GM19351 (cell line): Measurements from ENCODE around the gene RPS6KB2.

Experiments used
- ATAC-seq: cut with Tn5 transposase; IDR thresholded peaks from one replicate; pipeline ENCODE4 v1.9.1; 2021; ENCODE audit warnings: mild to moderate bottlenecking, moderate library complexity; ENCODE audit not compliant: unreplicated experiment

The RPS6KB2 gene

DNA sequence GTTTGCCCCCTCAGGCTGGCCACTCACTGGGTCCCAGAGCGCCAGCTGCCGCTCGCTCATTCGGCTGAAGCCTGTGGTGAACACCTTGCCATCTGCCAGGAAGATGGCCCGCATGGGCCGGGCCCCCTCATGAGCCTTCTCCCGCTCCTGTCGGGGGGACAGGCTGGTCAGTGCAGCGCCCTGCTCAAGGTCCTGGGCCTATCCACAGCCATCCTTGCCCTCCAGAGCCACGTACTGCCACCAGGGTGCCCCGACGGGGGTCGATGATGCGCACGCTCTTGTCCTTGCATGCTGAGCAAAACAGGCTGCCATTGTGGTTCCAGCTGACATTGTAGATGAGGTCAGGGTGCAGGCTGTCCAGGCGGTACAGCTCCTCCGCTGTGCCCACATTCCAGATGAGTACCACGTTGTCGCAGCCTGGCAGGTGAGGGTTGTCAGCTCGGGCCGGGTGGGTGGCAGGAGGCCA lies 12.8 kb downstream of the RPS6KB2 start:
- ATAC-seq: no peak

DNA sequence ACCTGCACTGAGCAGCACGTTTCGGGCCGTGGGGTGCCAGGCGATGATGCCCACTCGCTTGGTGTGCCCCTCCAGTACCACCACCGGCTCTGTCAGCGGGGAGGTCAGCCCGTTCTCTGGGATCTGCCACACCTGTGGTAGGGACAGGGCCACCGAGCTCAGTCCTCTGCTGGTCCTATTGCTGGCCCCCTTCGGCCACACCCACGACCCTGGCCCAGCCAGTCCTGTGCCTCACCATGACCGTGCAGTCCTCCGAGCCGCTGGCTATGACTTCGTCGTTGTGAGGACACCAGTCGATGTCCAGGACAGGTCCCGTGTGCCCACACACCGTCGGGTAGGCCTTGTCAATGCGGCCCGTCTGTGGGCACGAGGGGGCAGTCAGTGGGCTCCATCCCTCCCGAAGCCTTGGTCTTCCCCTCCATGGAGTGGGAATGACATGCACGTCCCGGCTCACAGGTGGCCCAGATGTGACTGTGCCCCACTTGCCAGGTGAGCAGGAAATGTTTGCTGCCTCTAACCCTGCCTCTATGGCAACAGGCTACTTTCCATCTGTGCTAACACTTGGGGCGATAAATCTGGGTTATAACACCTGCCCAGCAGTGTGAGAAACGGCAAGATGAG lies 13.5 kb downstream of the RPS6KB2 start:
- no peak for ATAC-seq

DNA sequence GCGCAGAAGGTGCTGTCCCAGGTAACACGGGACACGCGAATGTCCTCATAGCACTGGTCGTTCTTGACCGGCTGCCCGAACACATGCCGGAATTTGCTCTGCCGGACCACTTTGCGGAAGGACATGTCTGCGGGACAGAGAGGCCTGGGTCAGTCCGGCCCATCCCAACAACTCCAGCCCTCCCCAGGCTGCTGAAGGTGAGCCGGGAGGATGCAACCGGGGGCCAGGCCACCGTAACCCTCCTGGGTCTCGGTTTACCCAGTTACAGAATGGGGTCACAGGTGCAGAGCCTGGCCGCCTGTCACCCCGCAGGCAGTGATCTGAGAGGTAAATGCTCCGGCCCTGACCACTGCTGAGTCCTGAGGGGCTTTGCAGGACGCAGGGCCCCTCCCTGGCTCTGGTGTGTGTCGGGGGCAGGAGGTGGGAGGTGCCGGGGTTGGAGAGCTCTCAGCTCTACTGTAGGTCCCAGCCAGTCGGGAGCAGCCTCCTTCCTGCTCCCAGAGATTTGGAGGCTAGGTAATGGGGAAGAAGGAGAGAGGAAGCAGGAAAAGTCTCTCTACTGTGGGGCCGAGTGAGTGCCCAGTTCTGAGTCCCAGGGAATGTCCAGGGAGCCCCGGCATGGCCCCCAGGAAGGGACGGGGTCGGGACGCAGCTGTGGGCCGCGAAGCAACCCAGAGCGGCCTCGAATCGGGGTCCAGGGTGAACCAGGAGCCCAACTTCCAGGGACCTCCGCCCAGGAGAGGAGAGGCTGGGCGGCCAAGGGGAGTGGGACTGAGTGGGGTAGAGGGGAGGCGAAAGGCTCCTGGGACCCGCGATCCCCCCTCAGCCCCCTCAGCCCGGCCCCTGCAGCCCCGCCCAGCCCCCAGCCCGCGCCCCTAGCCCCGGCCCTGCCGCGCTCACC lies 14.5 kb downstream of the RPS6KB2 start:
- ATAC-seq: no peak

DNA sequence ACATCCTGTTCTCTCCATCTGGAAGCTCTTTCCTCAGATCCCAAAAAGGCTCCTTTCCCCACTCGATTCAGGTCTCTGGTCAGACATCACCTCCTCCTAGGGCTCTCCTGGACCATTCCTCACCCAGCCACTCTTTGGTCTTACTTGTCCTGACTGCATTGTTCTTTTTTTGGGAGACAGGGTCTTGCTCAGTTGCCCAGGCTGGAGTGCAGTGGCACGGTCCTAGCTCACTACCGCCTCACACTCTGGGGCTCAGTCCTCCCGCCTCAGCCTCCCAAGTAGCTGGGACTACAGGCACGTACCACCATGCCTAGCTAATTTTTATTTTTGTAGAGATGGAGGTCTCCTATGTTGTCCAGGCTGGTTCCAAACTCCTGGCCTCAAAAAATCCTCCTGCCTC lies 17.2 kb downstream of the RPS6KB2 start:
- no peak for ATAC-seq

DNA sequence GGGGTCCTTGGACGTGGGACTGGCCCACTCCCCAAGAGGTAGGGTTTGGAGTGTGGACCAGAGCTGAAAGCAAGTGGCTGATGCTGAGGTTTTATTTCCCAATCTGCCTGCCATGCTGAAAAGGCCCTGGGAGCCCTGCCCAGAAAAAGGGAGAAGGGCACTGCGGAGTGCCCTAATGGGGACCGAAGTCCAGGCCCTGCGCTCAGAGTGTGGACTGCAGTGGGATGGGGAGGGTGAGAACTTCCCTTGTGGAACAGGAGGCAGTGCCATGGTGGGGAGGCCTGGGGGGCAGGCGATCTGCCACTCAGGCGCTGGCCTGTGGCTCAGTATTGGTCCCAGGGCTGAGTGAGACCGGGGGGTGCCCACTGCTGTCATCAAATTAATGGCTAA lies 19.9 kb downstream of the RPS6KB2 start:
- ATAC-seq: no peak

GRCh38 chr11:67449116-67449844 lies 21.0 kb downstream of the RPS6KB2 start:
- no peak for ATAC-seq

GRCh38 chr11:67450796-67451657 lies 22.7 kb downstream of the RPS6KB2 start:
- no peak for ATAC-seq

DNA sequence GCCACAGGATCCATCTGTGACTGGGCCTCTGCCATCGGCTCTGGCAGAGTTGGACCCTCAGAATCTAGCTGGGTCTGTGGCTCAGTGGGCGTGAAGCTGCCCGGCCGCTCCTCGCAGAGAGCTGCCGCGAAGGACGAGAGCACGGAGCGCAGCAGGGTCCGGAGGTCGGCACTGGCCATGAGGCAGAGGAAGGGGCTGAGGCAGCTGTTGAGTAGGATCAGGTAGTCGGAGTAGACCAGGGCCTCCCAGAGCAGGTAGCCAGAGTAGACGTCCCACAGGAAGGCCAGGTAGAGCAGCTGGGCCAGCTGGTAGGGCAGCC lies 23.3 kb downstream of the RPS6KB2 start:
- ATAC-seq: no peak

GRCh38 chr11:67452141-67452952 lies 24.1 kb downstream of the RPS6KB2 start, which contains the start of gene GPR152:
GPR152 (minus strand) TSS chr11:67452729; CDS start chr11:67452724, 5 bp downstream.
- no peak for ATAC-seq

DNA sequence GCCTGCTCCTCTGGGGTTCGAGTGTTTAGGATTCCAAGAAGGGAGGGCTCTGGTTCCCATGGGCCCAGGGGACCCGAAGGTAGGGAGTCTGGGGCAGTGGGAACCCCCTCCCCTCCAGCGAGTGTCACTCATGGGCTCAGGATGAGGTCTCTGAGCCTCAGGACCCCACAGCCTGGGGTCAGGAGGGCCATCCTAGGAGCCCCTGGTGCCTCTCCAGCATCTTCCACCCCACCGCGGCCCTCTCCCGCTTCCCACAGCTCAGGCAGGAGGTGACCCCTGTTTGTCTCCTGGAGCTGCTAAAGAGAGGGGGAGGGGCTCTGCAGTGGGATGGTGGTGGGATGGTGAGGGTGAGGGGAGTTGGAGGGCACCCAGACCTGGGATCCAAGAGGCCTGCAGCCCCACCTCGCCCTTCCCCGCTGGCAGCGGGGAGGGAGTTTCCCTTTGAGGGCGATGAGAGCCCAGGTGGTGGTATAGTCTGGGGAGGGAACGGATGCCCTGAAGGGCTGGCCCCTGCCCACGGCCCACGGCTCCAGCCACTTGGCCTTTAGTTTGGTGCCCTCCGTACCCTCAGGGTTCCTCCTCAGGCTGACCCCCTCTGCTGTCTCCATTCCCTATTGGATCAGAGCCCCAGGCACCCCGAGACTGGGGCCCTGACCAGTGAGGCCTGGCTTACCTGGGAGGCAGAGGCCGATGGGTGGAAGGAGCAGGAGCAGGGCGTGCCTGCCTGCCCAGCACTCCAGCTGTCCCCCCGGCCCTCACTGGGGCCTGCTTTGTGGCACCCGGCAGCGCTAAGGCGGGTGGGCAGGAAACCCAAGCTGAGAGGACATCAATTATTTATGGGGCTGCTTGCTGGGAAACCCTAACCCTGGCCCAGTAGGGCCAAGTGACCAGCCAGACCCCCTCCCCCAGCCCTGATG lies 25.8 kb downstream of the RPS6KB2 start:
- ATAC-seq: no peak

GRCh38 chr11:67455054-67455453 lies 26.8 kb downstream of the RPS6KB2 start, which contains the start of gene CABP4:
CABP4 (plus strand) TSS chr11:67455354; CDS start chr11:67455424, 70 bp downstream.
- ATAC-seq: no peak

GRCh38 chr11:67456068-67456705 lies 27.9 kb downstream of the RPS6KB2 start:
- ATAC-seq: no peak

GRCh38 chr11:67457453-67457852 lies 29.2 kb downstream of the RPS6KB2 start:
- no peak for ATAC-seq

GRCh38 chr11:67458266-67458665 lies 30.0 kb downstream of the RPS6KB2 start:
- ATAC-seq: no peak

GRCh38 chr11:67463186-67463585 lies 34.9 kb downstream of the RPS6KB2 start:
- ATAC-seq: no peak

DNA sequence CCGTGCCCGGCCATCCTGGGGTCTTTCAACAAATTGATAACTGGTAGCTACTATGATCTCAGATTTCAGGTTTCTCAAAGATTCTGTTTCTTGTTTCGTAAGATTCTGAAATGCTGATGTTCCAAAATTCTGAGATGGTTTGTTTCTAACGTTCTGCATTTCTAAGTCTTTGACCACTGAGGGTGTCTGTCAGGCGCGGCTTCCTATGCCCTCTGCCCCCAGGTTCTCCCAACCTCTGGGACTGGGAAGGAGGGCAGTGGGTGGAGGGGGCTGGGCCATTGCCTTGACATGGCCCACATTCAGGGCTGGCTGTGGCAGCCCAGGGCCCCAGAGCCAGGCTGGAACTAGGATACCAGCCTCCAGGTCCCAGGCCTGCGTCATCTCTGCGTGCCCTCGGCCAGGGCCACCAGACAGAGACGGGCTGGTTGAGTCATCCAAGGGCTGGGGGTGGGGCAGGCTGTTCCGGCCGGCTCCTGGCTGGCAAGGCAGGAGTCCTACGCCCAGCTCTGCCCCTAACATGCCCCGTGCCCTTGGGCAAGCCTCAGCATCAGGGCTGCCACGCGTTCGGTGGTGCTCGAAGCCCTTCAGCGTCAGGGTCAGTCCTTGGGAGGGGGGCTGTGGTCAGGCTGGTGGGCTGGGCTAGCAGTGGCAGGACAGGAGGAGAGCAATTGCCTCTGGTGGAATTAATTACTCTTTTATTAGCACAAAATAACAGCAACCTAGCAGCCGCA lies 35.6 kb downstream of the RPS6KB2 start:
- ATAC-seq: no peak

DNA sequence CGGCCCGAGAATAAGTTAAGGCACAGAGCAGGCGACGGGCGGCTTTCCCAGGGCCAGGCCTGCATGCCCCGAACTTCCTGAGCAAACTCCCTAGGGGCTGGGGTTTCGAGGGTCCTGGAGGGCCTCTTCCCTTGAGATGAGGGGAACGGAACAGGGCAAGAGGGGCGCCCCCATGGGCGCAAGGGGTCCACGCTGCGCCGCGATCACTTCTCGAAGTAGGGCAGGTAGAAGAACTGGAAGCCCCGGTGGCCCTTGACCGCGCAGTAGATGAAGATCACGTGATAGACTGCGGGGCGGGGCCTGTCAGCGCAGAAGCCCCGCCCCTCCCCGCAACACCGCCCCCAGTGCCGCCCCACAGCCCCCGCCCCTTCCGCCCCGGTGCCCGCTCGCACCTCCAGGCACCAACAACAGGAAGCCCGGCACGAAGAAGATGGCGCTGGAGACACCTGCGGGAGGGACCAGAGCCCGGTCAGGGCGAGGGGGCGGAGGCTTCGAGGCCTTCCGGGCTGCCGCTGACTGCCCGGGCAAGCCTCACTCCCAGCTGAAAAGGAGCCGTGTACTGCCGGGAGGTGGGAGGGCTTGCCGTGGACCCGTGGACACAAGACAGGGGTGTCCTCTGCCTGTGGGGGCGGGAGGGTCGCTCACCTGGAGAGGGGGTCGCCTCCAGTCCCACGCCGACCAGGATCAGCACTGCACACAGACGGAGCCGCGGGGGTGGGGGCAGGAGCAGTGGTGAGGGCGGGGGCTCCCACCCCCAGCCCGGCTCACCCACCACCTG lies 36.3 kb downstream of the RPS6KB2 start:
- ATAC-seq: peak; percentile 55
